ENCODE results near the gene SCGB1C2. TPM values are rescaled to one million over a fixed set of nuclear protein-coding genes. Genes with fewer than 3 reads are reported as not detected.

Gene SCGB1C2
- total RNA-seq, 3 donors from 2014 or later: not detected

GRCh38 chr17:170130-170670 lies 32.8 kb downstream of the SCGB1C2 start:
- intact Hi-C loops (cut with DNase I; ENCODE audit: low total_unique reads): no loop called here
- Histone ChIP-seq H3K27ac (no peak overlapping the region), H3K4me1 (no peaks in the 10 kb centered on the region), H3K9me3 (no peaks in the 10 kb centered on the region), H3K4me3 (no peak overlapping the region), H3K36me3 (no peaks in the 10 kb centered on the region), H3K27me3 (no peaks in the 10 kb centered on the region)
- DNase-seq (ENCODE audit: low spot score in 2 of 2): no peak
- TF ChIP-seq, protein P1, sequence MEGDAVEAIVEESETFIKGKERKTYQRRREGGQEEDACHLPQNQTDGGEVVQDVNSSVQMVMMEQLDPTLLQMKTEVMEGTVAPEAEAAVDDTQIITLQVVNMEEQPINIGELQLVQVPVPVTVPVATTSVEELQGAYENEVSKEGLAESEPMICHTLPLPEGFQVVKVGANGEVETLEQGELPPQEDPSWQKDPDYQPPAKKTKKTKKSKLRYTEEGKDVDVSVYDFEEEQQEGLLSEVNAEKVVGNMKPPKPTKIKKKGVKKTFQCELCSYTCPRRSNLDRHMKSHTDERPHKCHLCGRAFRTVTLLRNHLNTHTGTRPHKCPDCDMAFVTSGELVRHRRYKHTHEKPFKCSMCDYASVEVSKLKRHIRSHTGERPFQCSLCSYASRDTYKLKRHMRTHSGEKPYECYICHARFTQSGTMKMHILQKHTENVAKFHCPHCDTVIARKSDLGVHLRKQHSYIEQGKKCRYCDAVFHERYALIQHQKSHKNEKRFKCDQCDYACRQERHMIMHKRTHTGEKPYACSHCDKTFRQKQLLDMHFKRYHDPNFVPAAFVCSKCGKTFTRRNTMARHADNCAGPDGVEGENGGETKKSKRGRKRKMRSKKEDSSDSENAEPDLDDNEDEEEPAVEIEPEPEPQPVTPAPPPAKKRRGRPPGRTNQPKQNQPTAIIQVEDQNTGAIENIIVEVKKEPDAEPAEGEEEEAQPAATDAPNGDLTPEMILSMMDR (IDR thresholded peaks at IDR 0.05): no peak
- TF ChIP-seq POLR2A (IDR thresholded peaks at IDR 0.05) (no peak), POLR2AphosphoS5 (IDR thresholded peaks at IDR 0.05) (no peak)

GRCh38 chr17:171871-172270 lies 34.5 kb downstream of the SCGB1C2 start:
- Histone ChIP-seq H3K27ac (no peak overlapping the region), H3K9me3 (no peaks in the 10 kb centered on the region), H3K27me3 (no peaks in the 10 kb centered on the region), H3K36me3 (no peaks in the 10 kb centered on the region), H3K4me3 (no peak overlapping the region), H3K4me1 (no peaks in the 10 kb centered on the region)
- DNase-seq (ENCODE audit: low spot score in 2 of 2): no peak
- TF ChIP-seq, protein P1 (IDR thresholded peaks at IDR 0.05): no peak
- TF ChIP-seq POLR2AphosphoS5 (IDR thresholded peaks at IDR 0.05) (no peak), POLR2A (IDR thresholded peaks at IDR 0.05) (no peak)
- intact Hi-C loops (cut with DNase I; ENCODE audit: low total_unique reads): no loop called here

DNA sequence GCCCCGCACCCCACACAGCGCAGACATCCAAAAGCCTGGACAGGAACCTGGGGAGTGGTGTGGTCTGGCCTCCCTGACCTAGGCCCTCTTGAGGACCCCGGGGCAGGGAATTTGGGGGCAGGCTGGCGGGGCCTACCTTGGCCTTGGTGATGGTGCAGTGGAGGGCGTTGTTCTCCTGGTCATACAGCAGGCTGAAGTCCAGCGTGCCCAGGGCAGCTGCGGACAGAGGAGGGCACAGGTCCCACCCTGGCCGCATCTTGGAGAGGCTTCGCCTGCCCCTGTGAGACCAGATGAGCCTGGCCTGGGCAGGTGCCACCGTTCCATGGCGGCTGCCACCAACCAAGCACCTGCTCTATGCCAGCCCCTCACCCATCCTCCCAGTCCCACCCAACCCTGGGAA lies 35.0 kb downstream of the SCGB1C2 start:
- H3K4me1 ChIP-seq: no peaks in the 10 kb centered on the region
- no peak overlapping the region for H3K27ac ChIP-seq
- TF ChIP-seq POLR2A (IDR thresholded peaks at IDR 0.05): no peak
- H3K9me3 ChIP-seq: no peaks in the 10 kb centered on the region
- H3K4me3 ChIP-seq: no peak overlapping the region
- intact Hi-C loops (cut with DNase I; ENCODE audit: low total_unique reads): no loop called here
- DNase-seq (ENCODE audit: low spot score in 2 of 2): no peak
- H3K36me3 ChIP-seq: no peaks in the 10 kb centered on the region
- H3K27me3 ChIP-seq: no peaks in the 10 kb centered on the region

GRCh38 chr17:173166-173911 lies 36.0 kb downstream of the SCGB1C2 start:
- Histone ChIP-seq H3K27ac (no peak overlapping the region), H3K4me3 (no peak overlapping the region), H3K36me3 (no peaks in the 10 kb centered on the region), H3K9me3 (no peaks in the 10 kb centered on the region), H3K27me3 (no peaks in the 10 kb centered on the region), H3K4me1 (no peaks in the 10 kb centered on the region)
- intact Hi-C loops (cut with DNase I; ENCODE audit: low total_unique reads): no loop called here
- no peak for DNase-seq (ENCODE audit: low spot score in 2 of 2)
- TF ChIP-seq, protein P1 (IDR thresholded peaks at IDR 0.05): no peak
- no peak for TF ChIP-seq POLR2A (IDR thresholded peaks at IDR 0.05)
- TF ChIP-seq POLR2AphosphoS5 (IDR thresholded peaks at IDR 0.05): no peak

GRCh38 chr17:177155-177554 lies 39.8 kb downstream of the SCGB1C2 start:
- no peaks in the 10 kb centered on the region for H3K9me3 ChIP-seq
- TF ChIP-seq, protein P1 (IDR thresholded peaks at IDR 0.05): no peak
- TF ChIP-seq POLR2A (IDR thresholded peaks at IDR 0.05) (no peak), POLR2AphosphoS5 (IDR thresholded peaks at IDR 0.05) (no peak)
- no peak overlapping the region for H3K4me3 ChIP-seq
- no peaks in the 10 kb centered on the region for H3K36me3 ChIP-seq
- intact Hi-C loops (cut with DNase I; ENCODE audit: low total_unique reads): no loop called here
- H3K4me1 ChIP-seq: no peaks in the 10 kb centered on the region
- no peak for DNase-seq (ENCODE audit: low spot score in 2 of 2)
- H3K27me3 ChIP-seq: peaks cover 8 to 17% of the 10 kb centered on the region in 2 donors
- no peak overlapping the region for H3K27ac ChIP-seq
